ENCODE measurements around the gene VPS26A. TPM values are rescaled to one million over a fixed set of nuclear protein-coding genes. Genes with fewer than 3 reads are reported as not detected.
A peak's percentile ranks its signal among the peaks of the same experiment; 100 is the strongest.

Gene VPS26A
- total RNA-seq, 1 donor from 2014 or later = 61.6 TPM

- no peak for TF ChIP-seq EZH2 (IDR thresholded peaks at IDR 0.05; ENCODE audit: insufficient read depth, low read length)
- no peak for TF ChIP-seq CTCF (IDR thresholded peaks at IDR 0.05; ENCODE audit: insufficient read depth, low read depth, low read length)
- no peak overlapping the region for H3K4me3 ChIP-seq (ENCODE audit: insufficient read depth, low read depth, low read length)
- H3K27ac ChIP-seq (ENCODE audit: low read depth, low read length) = no peak overlapping the region
- no peak overlapping the region for H3K4me2 ChIP-seq (ENCODE audit: low read length)
- no peak for DNase-seq (ENCODE audit: low read depth)
- H3K27me3 ChIP-seq (ENCODE audit: insufficient read depth, low read length) = no peaks in the 10 kb centered on the region
- H3K4me1 ChIP-seq (ENCODE audit: insufficient read depth, low read length) = peaks cover 13% of the 10 kb centered on the region
- no peaks in the 10 kb centered on the region for H3K9me3 ChIP-seq (ENCODE audit: insufficient read depth, low read depth, low read length)
- no peak overlapping the region for H3K9ac ChIP-seq (ENCODE audit: low read length)
- peaks cover 19% of the 10 kb centered on the region for H3K79me2 ChIP-seq (ENCODE audit: insufficient read depth, low read length)
- H4K20me1 ChIP-seq (ENCODE audit: insufficient read depth, low read length) = peaks cover 3% of the 10 kb centered on the region
- Mint-ChIP-seq H3K27me3 (ENCODE audit: low read depth, unreplicated experiment) (no peaks in the 10 kb centered on the region), H3K27ac (ENCODE audit: unreplicated experiment) (no peak overlapping the region), H3K9me3 (ENCODE audit: unreplicated experiment) (no peaks in the 10 kb centered on the region), H3K4me1 (ENCODE audit: low read depth, unreplicated experiment) (peaks cover 3% of the 10 kb centered on the region), H3K36me3 (ENCODE audit: low read depth, unreplicated experiment) (peaks cover 8% of the 10 kb centered on the region), H3K4me3 (ENCODE audit: unreplicated experiment) (no peak overlapping the region)
- no peaks in the 10 kb centered on the region for H3K36me3 ChIP-seq (ENCODE audit: insufficient read depth, low read length)
- no peak overlapping the region for H2AFZ ChIP-seq (ENCODE audit: low read depth, low read length)
- FAIRE-seq = no peak
Measured at GRCh38 chr10:69176823-69177222, 52.8 kb downstream of the VPS26A start.

- no peaks in the 10 kb centered on the region for H3K27me3 Mint-ChIP-seq (ENCODE audit: low read depth, unreplicated experiment)
- peaks cover 3% of the 10 kb centered on the region for H3K4me1 Mint-ChIP-seq (ENCODE audit: low read depth, unreplicated experiment)
- peak overlapping the region; percentile 87 for H2AFZ ChIP-seq (ENCODE audit: low read depth, low read length)
- peak overlapping the region; percentile 90 for H3K4me2 ChIP-seq (ENCODE audit: low read length)
- H3K36me3 ChIP-seq (ENCODE audit: insufficient read depth, low read length) = no peaks in the 10 kb centered on the region
- peak overlapping the region; percentile 100 for H3K27ac Mint-ChIP-seq (ENCODE audit: unreplicated experiment)
- TF ChIP-seq CTCF (IDR thresholded peaks at IDR 0.05; ENCODE audit: insufficient read depth, low read depth, low read length) = no peak
- TF ChIP-seq EZH2 (IDR thresholded peaks at IDR 0.05; ENCODE audit: insufficient read depth, low read length) = no peak
- DNase-seq (ENCODE audit: low read depth) = no peak
- H3K27ac ChIP-seq (ENCODE audit: low read depth, low read length) = peak overlapping the region; percentile 99
- no peaks in the 10 kb centered on the region for H3K9me3 ChIP-seq (ENCODE audit: insufficient read depth, low read depth, low read length)
- H3K9ac ChIP-seq (ENCODE audit: low read length) = peak overlapping the region; percentile 100
- peak overlapping the region; percentile 94 for H3K4me3 Mint-ChIP-seq (ENCODE audit: unreplicated experiment)
- H3K79me2 ChIP-seq (ENCODE audit: insufficient read depth, low read length) = peaks cover 43% of the 10 kb centered on the region
- no peaks in the 10 kb centered on the region for H3K27me3 ChIP-seq (ENCODE audit: insufficient read depth, low read length)
- peaks cover 3% of the 10 kb centered on the region for H4K20me1 ChIP-seq (ENCODE audit: insufficient read depth, low read length)
- FAIRE-seq = no peak
- H3K4me3 ChIP-seq (ENCODE audit: insufficient read depth, low read depth, low read length) = peak overlapping the region; percentile 97
- peaks cover 13% of the 10 kb centered on the region for H3K4me1 ChIP-seq (ENCODE audit: insufficient read depth, low read length)
- H3K36me3 Mint-ChIP-seq (ENCODE audit: low read depth, unreplicated experiment) = peaks cover 2% of the 10 kb centered on the region
- H3K9me3 Mint-ChIP-seq (ENCODE audit: unreplicated experiment) = no peaks in the 10 kb centered on the region
Measured at GRCh38 chr10:69179089-69179742, 55.2 kb downstream of the VPS26A start.
